HCT116 (cell line): ENCODE results near the gene FZR1. TPM values are rescaled to one million over a fixed set of nuclear protein-coding genes. Genes with fewer than 3 reads are reported as not detected.

Source experiments
- ATAC-seq: fragments of 200-7000 bp; cut with Tn5 transposase; 2 replicates; pipeline ENCODE4 v1.9.1; 2020; ENCODE audit warnings: mild to moderate bottlenecking, moderate library complexity
- BruUV-seq: library from RNA; stranded (reverse); fragments of 400-500 nt; replicated peaks from 2 replicates; lab custom pipeline; 2021; lab: Mats Ljungman, UMichigan
- CTCF ChIA-PET: fragments of 300-600 bp; sonication (Branson Sonifier 250); formaldehyde crosslinking; loops from one replicate; lab custom pipeline; 2021; ENCODE audit warnings: antibody characterized with exemption; lab: Charles Lee
- POLR2A ChIA-PET: fragments of 300-600, 350-600 bp; sonication (Branson Sonifier 250); formaldehyde crosslinking; loops from one replicate; lab custom pipeline; 2021; ENCODE audit warnings: antibody characterized with exemption; lab: Charles Lee
- RAD21 ChIA-PET, 2 experiments: fragments of 300-600 bp; sonication (Branson Sonifier 250); formaldehyde crosslinking; loops; one replicate each; lab custom pipeline; 2023; ENCODE audit warnings: low total read pairs in 2 of 2; ENCODE audit not compliant: uncharacterized antibody in 2 of 2, unreplicated experiment in 2 of 2, low non-redundant PET in 1 of 2; lab: Charles Lee
- DNase-seq: peaks from one replicate; pipeline ENCODE4 v3.0.0-alpha.2; 2010; ENCODE audit warnings: low read depth, low spot score
- H2AFZ ChIP-seq: fragments of 200-600 bp; shearing (Covaris generic), sonication (generic); 2 replicates; pipeline ENCODE4 v1.6.1; 2017; ENCODE audit warnings: low read depth, mixed run types, mixed read lengths, antibody characterized with exemption, low read length; ENCODE audit not compliant: poor library complexity, severe bottlenecking
- H3K27ac ChIP-seq: 2 replicates; pipeline ENCODE4 v1.5.1; 2012; ENCODE audit warnings: low read depth, low read length
- H3K27me3 ChIP-seq: fragments of 200-600 bp; sonication (generic); 2 replicates; pipeline ENCODE4 v1.6.1; 2016; ENCODE audit warnings: mixed run types, low read length, mixed read lengths; ENCODE audit not compliant: insufficient read depth
- H3K36me3 ChIP-seq, 2 experiments: fragments of 200-500 bp in 1 of 2; fragments of 200-600 bp in 1 of 2; sonication (Bioruptor generic) in 1 of 2; sonication (generic) in 1 of 2; 2 replicates each; pipeline versions ENCODE4 v1.5.1 to v1.6.1; 2014 to 2016; ENCODE audit warnings: low read length in 2 of 2, inconsistent platforms in 1 of 2, mixed read lengths in 1 of 2, mixed run types in 1 of 2; ENCODE audit not compliant: insufficient read depth in 2 of 2, control insufficient read depth in 1 of 2
- H3K4me1 ChIP-seq, 2 experiments: fragments of 200-600 bp in 1 of 2; sonication (generic) in 1 of 2; 2 replicates each; pipeline versions ENCODE4 v1.5.1 to v1.6.1; 2012 to 2017; ENCODE audit warnings: low read length in 2 of 2, inconsistent platforms in 1 of 2, mild to moderate bottlenecking in 1 of 2, mixed read lengths in 1 of 2, mixed run types in 1 of 2, moderate library complexity in 1 of 2; ENCODE audit not compliant: insufficient read depth in 2 of 2, control insufficient read depth in 1 of 2
- H3K4me2 ChIP-seq: fragments of 200-600 bp; sonication (generic); 2 replicates; pipeline ENCODE4 v1.6.1; 2017; ENCODE audit warnings: mixed run types, low read length, mixed read lengths
- H3K4me3 ChIP-seq, 2 experiments: fragments of 200-600 bp in 1 of 2; sonication (generic) in 1 of 2; replicated peaks in 1 of 2; 2 replicates each; pipeline ENCODE4 v1.5.1; 2011 to 2016; ENCODE audit warnings: low read length in 2 of 2, control low read depth in 1 of 2, low read depth in 1 of 2, mild to moderate bottlenecking in 1 of 2, mixed read lengths in 1 of 2, mixed run types in 1 of 2
- H3K79me2 ChIP-seq: fragments of 200-600 bp; sonication (generic); 2 replicates; pipeline ENCODE4 v1.6.1; 2017; ENCODE audit warnings: mild to moderate bottlenecking, mixed run types, low read length, moderate library complexity, mixed read lengths; ENCODE audit not compliant: insufficient read depth
- H3K9ac ChIP-seq: fragments of 200-600 bp; sonication (generic); 2 replicates; pipeline ENCODE4 v1.6.1; 2016; ENCODE audit warnings: low read length, mixed read lengths
- H3K9me2 ChIP-seq: fragments of 200-600 bp; sonication (generic), shearing (Covaris generic); 2 replicates; pipeline ENCODE4 v1.6.1; 2017; ENCODE audit warnings: mixed run types, mild to moderate bottlenecking, moderate library complexity; ENCODE audit not compliant: insufficient read depth
- H3K9me3 ChIP-seq, 2 experiments: fragments of 200-500 bp in 1 of 2; fragments of 200-600 bp in 1 of 2; sonication (Bioruptor generic) in 1 of 2; sonication (generic) in 1 of 2; 2 replicates each; pipeline ENCODE4 v1.6.1; 2014 to 2017; ENCODE audit warnings: low read length in 2 of 2, mixed read lengths in 2 of 2, inconsistent platforms in 1 of 2, low read depth in 1 of 2, mild to moderate bottlenecking in 1 of 2, mixed run types in 1 of 2, moderate library complexity in 1 of 2; ENCODE audit not compliant: control insufficient read depth in 1 of 2, insufficient read depth in 1 of 2
- H4K20me1 ChIP-seq: fragments of 200-600 bp; sonication (generic), shearing (Covaris generic); 2 replicates; pipeline ENCODE4 v1.6.1; 2017; ENCODE audit warnings: mixed run types, mild to moderate bottlenecking, moderate library complexity; ENCODE audit not compliant: insufficient read depth
- CBX3 ChIP-seq: IDR thresholded peaks from 2 replicates; pipeline ENCODE4 v1.6.1; 2012; ENCODE audit warnings: low read depth
- CEBPB ChIP-seq: IDR thresholded peaks from 2 replicates; pipeline ENCODE4 v1.6.1; 2012; ENCODE audit warnings: low read depth
- EGR1 ChIP-seq: IDR thresholded peaks from 2 replicates; pipeline ENCODE4 v1.6.1; 2012; ENCODE audit warnings: low read depth
- ELF1 ChIP-seq: IDR thresholded peaks from 2 replicates; pipeline ENCODE4 v1.6.1; 2012; ENCODE audit warnings: low read depth, borderline replicate concordance
- EZH2 ChIP-seq: fragments of 200-600 bp; sonication (generic); IDR thresholded peaks from 2 replicates; pipeline ENCODE4 v1.6.1; 2017; ENCODE audit warnings: antibody characterized with exemption, mixed run types
- FOSL1 ChIP-seq: IDR thresholded peaks from 2 replicates; pipeline ENCODE4 v1.6.1; 2012; ENCODE audit warnings: low read depth
- JUND ChIP-seq: IDR thresholded peaks from 2 replicates; pipeline ENCODE4 v1.6.1; 2012
- POLR2A ChIP-seq: IDR thresholded peaks from 2 replicates; pipeline ENCODE4 v1.7.0; 2011; ENCODE audit warnings: borderline replicate concordance; ENCODE audit not compliant: insufficient read depth, insufficient read length; ENCODE audit errors: extremely low read depth
- POLR2AphosphoS5 ChIP-seq: IDR thresholded peaks from 2 replicates; pipeline ENCODE4 v1.6.1; 2011; ENCODE audit warnings: mild to moderate bottlenecking, low read depth, low read length, moderate library complexity
- RAD21 ChIP-seq: IDR thresholded peaks from 2 replicates; pipeline ENCODE4 v1.6.1; 2012; ENCODE audit warnings: low read depth, mild to moderate bottlenecking
- SIN3A ChIP-seq: IDR thresholded peaks from 2 replicates; pipeline ENCODE4 v1.6.1; 2012; ENCODE audit warnings: low read depth
- SP1 ChIP-seq: IDR thresholded peaks from 2 replicates; pipeline ENCODE4 v1.6.1; 2012; ENCODE audit warnings: low read depth
- SRF ChIP-seq: IDR thresholded peaks from 2 replicates; pipeline ENCODE4 v1.6.1; 2012; ENCODE audit warnings: low read depth
- ZFX ChIP-seq: fragments of 450-650 bp; IDR thresholded peaks from 2 replicates; pipeline ENCODE4 v1.6.1; 2017
- ZNF274 ChIP-seq: fragments of 200-500 bp; sonication (Bioruptor generic); IDR thresholded peaks from 2 replicates; pipeline ENCODE4 v1.6.1; 2014; ENCODE audit warnings: mild to moderate bottlenecking, low read depth, low read length, inconsistent platforms
- intact Hi-C: fragments of 100-400 bp; cut with micrococcal nuclease; formaldehyde crosslinking; loops from 2 replicates; pipeline ENCODE4 v1.10.0; 2022
- total RNA-seq: library from RNA; stranded (reverse); gene quantifications from one replicate; pipeline ENCODE4 v1.2.1, GENCODE V29; 2021; ENCODE audit not compliant: unreplicated experiment
- TF ChIP-seq, protein P1 (sequence below): IDR thresholded peaks from 2 replicates; pipeline ENCODE4 v1.6.1; 2011; ENCODE audit warnings: mild to moderate bottlenecking, low read length, moderate library complexity; ENCODE audit not compliant: insufficient replicate concordance; ENCODE audit errors: extremely low read depth
- TF ChIP-seq, protein P2 (sequence below): IDR thresholded peaks from 2 replicates; pipeline ENCODE4 v1.6.1; 2012; ENCODE audit warnings: low read depth

Gene FZR1
- total RNA-seq, 1 experiment from 2014 or later, result 60.3 TPM

DNA sequence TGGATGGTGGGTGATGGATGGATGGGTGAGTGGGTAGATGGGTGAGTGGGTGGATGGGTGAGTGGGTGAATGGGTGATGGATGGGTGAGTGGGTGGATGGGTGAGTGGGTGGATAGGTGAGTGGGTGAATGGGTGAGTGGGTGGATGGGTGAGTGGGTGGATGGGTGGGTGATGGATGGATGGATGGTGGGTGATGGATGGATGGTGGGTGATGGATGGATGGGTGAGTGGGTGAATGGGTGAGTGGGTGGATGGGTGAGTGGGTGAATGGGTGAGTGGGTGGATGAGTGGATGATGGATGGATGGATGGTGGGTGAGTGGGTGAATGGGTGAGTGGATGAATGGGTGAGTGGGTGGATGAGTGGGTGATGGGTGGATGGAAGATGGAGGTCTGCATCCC lies 28.6 kb upstream of the FZR1 start (continued):
- TF ChIP-seq RAD21 (no peak), POLR2A (no peak), EGR1 (no peak), ZNF274 (no peak), ZFX (no peak), SP1 (no peak), CEBPB (no peak), ELF1 (no peak), EZH2 (no peak), CBX3 (no peak)

DNA sequence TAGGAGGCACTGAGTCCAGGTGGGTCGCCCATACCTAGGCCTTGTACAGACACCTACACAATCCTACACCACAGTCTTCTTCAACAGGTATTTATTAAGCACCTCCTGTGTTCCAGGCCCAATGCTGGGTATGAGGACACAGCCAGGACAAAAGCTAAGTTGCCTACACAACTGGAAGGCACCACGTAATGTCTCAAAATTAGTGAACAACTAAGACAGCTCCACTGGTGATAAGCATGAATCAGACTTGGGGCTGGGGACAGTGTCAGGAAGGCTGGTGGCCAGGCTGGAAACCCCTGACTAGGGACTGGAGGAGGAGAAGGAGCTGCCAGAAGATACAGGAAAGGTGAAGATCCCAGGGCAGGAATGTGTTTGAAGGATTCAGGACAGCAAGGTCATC lies 28.2 kb upstream of the FZR1 start:
- POLR2A ChIA-PET, result no interaction called here
- intact Hi-C loops, result no loop called here

More for the DNA sequence above, 28.2 kb upstream of the FZR1 start:
- Histone ChIP-seq H2AFZ (no peak overlapping the region), H3K4me3 (no peak overlapping the region), H3K79me2 (no peaks in the 10 kb centered on the region), H3K9ac (no peak overlapping the region), H3K9me2 (no peaks in the 10 kb centered on the region), H3K4me2 (no peak overlapping the region), H3K36me3 (no peaks in the 10 kb centered on the region)
- RAD21 ChIA-PET, result no interaction called here
- ATAC-seq, result no peak
- no TSS peak for BruUV-seq
- TF ChIP-seq SP1 (no peak), EGR1 (no peak), SIN3A (no peak), ELF1 (no peak), ZFX (no peak), EZH2 (no peak), CBX3 (no peak), ZNF274 (no peak), SRF (no peak), FOSL1 (no peak), POLR2A (no peak), JUND (no peak), POLR2AphosphoS5 (no peak)
- TF ChIP-seq, protein P1, sequence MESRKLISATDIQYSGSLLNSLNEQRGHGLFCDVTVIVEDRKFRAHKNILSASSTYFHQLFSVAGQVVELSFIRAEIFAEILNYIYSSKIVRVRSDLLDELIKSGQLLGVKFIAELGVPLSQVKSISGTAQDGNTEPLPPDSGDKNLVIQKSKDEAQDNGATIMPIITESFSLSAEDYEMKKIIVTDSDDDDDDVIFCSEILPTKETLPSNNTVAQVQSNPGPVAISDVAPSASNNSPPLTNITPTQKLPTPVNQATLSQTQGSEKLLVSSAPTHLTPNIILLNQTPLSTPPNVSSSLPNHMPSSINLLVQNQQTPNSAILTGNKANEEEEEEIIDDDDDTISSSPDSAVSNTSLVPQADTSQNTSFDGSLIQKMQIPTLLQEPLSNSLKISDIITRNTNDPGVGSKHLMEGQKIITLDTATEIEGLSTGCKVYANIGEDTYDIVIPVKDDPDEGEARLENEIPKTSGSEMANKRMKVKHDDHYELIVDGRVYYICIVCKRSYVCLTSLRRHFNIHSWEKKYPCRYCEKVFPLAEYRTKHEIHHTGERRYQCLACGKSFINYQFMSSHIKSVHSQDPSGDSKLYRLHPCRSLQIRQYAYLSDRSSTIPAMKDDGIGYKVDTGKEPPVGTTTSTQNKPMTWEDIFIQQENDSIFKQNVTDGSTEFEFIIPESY, result no peak
- TF ChIP-seq, protein P2, sequence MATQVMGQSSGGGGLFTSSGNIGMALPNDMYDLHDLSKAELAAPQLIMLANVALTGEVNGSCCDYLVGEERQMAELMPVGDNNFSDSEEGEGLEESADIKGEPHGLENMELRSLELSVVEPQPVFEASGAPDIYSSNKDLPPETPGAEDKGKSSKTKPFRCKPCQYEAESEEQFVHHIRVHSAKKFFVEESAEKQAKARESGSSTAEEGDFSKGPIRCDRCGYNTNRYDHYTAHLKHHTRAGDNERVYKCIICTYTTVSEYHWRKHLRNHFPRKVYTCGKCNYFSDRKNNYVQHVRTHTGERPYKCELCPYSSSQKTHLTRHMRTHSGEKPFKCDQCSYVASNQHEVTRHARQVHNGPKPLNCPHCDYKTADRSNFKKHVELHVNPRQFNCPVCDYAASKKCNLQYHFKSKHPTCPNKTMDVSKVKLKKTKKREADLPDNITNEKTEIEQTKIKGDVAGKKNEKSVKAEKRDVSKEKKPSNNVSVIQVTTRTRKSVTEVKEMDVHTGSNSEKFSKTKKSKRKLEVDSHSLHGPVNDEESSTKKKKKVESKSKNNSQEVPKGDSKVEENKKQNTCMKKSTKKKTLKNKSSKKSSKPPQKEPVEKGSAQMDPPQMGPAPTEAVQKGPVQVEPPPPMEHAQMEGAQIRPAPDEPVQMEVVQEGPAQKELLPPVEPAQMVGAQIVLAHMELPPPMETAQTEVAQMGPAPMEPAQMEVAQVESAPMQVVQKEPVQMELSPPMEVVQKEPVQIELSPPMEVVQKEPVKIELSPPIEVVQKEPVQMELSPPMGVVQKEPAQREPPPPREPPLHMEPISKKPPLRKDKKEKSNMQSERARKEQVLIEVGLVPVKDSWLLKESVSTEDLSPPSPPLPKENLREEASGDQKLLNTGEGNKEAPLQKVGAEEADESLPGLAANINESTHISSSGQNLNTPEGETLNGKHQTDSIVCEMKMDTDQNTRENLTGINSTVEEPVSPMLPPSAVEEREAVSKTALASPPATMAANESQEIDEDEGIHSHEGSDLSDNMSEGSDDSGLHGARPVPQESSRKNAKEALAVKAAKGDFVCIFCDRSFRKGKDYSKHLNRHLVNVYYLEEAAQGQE, result no peak
- TF ChIP-seq, all 23 proteins: peak for 0
- Histone ChIP-seq H4K20me1 (no peaks in the 10 kb centered on the region), H3K4me1 (peaks cover 0 to 7% of the 10 kb centered on the region in 2 experiments; a peak in 2 of 4 replicates), H3K9me3 (no peaks in the 10 kb centered on the region), H3K27ac (no peak overlapping the region), H3K27me3 (peaks cover 9% of the 10 kb centered on the region; the same call in 1 of the 2 replicates)
- no peak for DNase-seq
- CTCF ChIA-PET, result no interaction called here
